ENCODE measurements around the gene METTL27.
"Not testable (repeated sequence)": the region's sequence is repeated elsewhere in the genome, so short reads cannot be mapped to it uniquely, and the experiment has no call there.

The METTL27 gene

DNA sequence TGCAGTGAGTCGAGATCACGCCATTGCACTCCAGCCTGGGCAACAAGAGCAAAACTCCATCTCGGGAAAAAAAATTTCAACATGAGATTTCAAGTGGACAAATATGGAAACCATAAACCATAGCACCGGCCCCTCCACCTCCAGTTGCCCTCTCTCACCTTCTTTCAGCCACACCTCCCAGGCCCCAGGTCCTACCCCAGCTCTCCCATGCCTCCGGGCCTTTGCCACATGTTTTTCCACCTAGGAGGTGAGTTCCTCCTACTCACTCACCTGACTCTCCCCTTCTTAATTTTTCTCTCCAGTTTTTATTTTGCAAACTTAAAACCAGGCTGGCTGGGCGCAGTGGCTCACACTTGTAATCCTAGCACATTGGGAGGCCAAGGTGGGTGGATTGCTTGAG, 25.2 kb downstream of the METTL27 start:
- DNase-seq: no peak

DNA sequence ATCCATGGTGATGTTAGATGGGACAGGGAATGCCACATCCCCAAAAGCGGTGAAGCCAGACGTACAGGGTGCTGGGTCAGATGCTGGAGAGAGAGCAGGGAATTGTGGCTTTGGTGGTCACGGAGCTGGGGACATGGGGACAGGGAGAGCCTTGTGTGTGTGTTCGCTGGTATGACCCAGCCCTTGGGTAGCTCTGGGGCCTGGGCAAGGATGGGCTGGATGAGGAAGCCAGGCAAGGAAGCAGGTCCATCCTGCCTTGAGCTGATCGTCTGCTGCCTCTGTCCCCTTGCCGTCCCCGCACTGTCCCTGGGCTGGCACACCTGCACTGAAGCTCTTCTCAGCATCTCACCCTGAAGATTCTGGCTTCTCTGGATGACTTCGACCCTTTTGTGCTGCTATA, 26.9 kb downstream of the METTL27 start:
- no peak for DNase-seq

DNA sequence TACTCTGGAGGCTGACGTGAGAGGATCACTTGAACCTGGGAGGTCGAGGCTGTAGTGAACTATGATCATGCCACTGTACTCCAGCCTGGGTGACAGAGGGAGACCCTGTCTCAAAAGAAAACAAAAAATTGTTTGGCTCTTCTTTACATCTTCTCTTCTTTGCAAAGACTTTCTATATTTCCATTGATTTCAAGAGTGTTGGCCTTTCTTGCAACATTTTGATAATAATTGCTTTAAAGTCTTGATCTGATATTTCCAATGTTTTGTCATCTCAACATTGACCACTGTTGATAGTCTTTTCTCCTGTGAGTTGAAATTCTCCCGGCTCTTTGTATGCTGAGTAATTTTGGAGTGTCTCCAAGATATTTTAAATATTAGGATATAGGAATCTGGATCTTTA, 29.3 kb downstream of the METTL27 start:
- DNase-seq: no peak

DNA sequence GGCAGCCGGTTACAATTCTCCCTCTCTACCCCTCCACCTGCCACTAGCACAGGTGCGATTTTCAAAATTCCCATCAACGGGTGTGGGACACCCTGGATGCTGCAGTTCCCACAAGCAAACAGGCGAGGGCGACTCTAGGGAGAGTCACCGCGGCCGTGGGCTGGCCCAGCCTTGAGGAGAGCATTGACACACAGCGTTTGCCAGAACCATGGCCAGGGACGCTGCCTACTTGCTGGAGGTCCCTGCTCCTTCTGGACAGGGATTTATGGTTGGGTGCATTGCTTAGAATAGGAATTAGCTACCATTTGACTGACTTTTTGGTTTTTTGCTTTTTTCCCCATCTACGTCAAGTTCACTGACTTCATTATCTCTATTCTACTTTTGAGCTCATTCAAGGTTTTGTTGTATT, 30.6 kb downstream of the METTL27 start:
- no peak for DNase-seq

DNA sequence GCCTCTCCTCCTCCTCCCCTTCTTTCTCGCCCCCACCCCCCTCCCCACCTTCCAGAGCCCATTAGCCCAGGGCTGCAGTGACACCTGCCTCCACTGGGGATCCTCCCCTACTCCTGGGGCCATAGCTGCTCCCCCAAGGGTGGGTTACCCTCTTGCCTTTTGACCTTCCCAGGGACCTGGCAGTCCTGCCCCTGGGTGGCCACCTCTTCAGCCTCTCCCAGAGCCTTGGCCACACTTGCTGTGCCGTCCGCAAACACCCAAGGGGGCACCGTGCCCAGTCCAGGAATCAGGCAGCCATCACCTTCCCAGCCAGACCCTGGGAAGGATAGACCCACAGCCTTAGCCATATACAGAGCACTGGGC, 31.3 kb downstream of the METTL27 start:
- DNase-seq: no peak

DNA sequence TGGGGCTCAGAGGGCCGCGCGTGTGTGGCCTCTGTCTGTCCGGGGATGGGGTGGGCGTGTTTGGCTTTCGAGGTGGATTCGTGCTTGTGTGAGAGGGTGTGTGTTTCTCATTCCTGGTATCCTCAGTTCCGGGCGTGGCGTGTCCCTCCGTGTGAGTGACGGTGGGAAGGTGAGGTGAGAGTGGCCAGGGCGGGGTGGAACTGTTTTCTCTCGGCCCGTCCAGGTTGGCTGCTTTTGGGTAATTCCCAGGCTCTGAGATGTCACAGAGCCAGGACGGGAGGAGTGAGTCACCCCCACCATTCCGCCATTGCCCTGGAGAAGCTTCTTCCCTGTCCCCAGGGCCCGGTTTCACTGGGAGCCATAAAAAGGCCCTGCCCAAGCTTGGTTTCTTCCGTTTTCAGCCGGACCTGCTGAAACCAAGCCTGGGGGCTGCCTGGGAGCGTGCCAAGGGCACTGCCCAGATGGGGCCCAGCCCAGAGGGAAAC, 32.8 kb downstream of the METTL27 start:
- DNase-seq: no peak

DNA sequence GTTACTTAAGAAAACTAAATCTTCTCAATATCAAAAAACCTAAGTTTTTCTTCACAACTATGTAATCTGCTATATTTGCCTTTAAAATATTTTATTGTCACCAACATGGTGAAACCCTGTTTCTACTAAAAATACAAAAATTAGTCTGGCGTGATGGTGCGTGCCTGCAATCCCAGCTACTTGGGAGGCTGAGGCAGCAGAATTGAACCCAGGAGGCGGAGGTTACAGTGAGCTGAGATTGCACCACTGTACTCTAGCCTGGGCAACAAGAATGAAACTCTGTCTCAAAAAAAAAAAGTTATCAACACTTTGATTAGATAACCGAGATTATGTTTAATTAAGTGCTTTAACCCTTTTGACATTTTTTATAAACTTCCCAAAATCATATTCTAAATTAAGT, 39.9 kb downstream of the METTL27 start:
- no peak for DNase-seq

DNA sequence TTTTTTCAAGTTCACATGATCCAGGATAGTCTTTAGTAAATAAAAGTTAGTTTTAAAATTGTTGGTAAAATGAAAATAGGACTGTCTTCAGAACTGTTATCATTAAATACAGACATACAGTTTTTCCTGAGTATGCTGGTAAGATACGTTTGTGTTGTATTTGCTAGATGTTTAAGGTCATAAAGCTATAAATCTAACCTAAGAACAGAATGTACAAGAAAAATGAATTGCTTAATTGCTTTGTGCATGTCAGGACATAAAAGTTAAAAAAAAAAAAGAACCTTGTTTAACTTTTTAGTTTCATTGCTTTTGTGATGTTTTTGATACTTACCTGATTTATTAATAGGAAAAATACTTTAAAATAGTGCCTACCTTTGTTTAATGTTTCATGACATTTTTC, 40.7 kb downstream of the METTL27 start:
- no peak for DNase-seq

DNA sequence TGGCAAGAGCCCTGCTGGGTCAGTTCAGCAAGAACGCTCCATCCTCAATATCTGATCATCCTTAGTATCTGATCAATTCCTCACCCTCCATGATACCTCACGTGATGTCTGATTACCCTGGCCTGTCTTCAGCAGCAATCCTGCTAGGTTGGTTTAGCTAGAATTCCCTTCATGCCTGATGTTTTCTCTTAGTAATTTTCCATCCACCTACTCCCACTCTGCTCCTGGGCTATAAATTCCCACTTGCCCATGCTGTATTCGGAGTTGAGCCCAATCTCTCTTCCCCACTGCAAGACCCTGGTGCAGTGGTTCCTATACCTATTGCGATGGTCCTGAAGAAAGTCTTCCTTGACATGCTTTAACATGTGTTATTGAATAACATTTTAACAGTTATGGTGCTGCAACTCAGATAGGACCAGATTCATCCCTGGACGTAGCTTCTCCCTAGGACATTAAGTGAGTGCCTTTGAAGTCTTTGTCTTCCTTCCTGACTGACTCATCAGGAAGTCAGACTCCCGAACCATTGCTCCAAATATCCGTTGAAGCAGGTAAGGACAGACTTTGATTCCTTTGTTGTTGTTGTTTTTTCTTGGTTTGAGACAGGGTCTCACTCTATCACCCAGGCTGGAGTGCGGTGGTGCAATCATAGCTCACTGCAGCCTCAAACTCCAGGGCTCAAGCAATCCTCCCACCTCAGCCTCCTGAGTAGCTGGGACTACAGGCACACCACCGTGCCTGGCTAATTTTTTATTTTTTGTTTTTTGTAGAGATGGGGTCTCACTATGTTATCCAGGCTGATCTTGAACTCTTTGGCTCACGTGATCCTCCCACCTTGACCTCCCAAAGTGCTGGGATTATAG, 42.8 kb downstream of the METTL27 start:
- no peak for DNase-seq

DNA sequence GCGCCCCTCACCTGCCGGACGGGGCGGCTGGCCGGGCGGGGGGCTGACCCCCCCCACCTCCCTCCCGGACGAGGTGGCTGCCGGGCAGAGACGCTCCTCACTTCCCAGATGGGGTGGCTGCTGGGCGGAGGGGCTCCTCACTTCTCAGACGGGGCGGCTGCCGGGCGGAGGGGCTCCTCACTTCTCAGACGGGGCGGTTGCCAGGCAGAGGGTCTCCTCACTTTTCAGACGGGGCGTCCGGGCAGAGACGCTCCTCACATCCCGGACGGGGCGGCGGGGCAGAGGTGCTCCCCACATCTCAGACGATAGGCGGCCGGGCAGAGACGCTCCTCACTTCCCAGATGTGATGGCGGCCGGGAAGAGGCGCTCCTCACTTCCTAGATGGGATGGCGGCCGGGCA, 45.1 kb downstream of the METTL27 start:
- DNase-seq: not testable (repeated sequence)

DNA sequence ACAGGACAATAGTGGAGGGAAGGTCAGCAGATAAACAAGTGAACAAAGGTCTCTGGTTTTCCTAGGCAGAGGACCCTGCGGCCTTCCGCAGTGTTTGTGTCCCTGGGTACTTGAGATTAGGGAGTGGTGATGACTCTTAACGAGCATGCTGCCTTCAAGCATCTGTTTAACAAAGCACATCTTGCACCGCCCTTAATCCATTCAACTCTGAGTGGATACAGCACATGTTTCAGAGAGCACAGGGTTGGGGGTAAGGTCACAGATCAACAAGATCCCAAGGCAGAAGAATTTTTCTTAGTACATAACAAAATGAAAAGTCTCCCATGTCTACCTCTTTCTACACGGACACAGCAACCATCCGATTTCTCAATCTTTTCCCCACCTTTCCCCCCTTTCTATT, 45.7 kb downstream of the METTL27 start:
- DNase-seq: not testable (repeated sequence)

DNA sequence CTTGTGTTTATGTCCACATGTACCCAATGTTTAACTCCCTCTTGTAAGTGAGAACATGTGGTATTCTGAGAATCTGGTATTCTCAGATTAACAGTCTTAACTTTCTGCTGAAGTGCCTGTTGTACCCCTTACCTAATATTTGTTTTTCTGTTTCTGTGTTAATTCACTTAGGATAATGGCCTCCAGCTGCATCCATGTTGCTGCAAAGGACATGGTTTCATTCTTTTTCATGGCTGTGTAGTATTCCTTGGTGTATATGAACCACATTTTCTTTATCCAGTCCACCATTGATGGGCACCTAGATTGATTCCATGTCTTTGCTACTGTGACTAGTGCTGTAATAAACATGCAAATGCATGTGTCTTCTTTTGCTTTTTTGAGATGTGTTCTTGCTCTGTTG, 47.1 kb downstream of the METTL27 start:
- not testable (repeated sequence) for DNase-seq

DNA sequence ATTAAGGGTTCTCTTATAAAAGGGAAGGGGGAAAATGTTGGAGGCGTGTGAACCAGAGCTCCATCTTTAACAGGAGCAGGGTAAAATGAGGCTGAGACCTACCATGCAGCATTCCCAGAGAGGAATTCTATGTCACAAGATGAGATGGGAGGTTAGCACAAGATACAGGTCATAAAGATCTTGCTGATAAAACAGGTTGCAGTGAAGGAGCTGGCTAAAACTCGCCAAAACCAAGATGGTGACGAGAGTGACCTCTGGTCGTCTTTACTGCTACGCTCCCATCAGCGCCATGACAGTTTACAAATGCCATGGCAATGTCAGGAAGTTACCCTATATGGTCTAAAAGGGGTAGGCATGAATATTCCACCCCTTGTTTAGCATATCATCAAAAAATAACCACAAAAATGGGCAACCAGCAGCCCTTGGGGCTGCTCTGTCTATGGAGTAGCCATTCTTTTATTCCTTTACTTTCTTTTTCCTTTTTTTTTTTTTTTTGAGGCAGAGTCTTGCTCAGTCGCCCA, 51.1 kb downstream of the METTL27 start:
- DNase-seq: not testable (repeated sequence)

DNA sequence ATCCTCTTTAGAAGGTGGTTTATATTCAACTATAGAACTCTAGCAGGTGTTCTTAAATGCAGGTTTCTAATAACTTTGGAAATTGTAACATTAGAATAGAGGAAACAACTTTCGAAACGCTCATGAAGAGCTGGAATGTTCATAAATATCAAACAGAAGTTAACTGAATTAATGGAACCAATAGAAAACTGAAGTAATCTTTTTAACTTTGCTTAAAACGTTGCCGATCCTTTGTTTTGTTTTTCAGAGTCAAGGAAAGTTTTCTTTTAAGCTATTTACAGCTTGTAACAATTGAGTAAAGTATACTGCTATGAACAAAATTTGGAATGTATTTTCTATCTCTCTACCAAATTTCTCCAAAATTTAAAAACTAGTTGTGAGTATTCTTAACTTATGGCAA, 53.3 kb downstream of the METTL27 start:
- DNase-seq: no peak

DNA sequence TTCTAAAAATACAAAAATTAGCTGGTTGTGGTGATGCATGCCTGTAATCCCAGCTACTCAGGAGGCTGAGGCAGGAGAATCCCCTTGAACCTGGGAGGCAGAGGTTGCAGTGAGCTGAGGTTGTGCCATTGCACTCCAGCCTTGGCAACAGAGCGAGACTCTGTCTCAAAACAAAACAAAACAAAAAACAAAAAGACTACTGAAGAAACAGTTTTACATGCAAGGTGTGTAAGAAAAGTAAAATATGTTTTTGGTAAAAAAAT, 54.6 kb downstream of the METTL27 start:
- DNase-seq: not testable (repeated sequence)

DNA sequence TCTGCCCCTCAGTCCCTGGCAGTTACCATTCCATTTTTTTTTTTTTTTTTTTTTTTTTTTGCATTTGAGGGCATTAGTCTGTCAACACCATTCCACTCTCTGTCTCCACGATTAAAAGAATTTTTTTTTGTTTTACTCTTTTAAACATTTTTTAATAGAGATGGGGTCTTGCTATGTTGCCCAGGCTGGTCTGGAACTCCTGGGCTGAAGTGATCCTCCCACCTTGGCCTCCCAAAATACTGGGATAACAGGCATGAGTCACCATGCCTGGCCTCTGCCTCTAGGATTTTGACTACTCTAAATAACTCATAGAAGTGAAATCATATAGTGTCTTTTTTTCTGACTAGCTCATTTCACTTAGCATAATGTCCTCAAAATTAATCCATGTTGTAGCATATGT, 55.7 kb downstream of the METTL27 start:
- DNase-seq: no peak
